HEK293 (cell line): Measurements from ENCODE around the gene HYOU1.
A peak's percentile ranks its signal among the peaks of the same experiment; 100 is the strongest.

Experiments used
- CTCF ChIA-PET: fragments of 350-600 bp; formaldehyde crosslinking; extraction: SDS; loops from one replicate; lab custom pipeline; 2021; ENCODE audit warnings: antibody characterized with exemption; lab: Yijun Ruan, JAX
- POLR2A ChIA-PET: fragments of 300-600 bp; formaldehyde crosslinking; extraction: SDS; loops from one replicate; lab custom pipeline; 2020; ENCODE audit warnings: antibody characterized with exemption, inconsistent platforms; lab: Yijun Ruan, JAX
- H3K27ac ChIP-seq: fragments of 200-500 bp; sonication (Bioruptor generic); 2 replicates; pipeline ENCODE4 v1.5.1; 2014; ENCODE audit warnings: low read depth, low read length, control low read depth, inconsistent platforms; ENCODE audit errors: extremely low read depth
- H3K36me3 ChIP-seq, 2 experiments: fragments of 200-500 bp in 1 of 2; sonication (Bioruptor generic) in 1 of 2; 1 replicate in 1 of 2; 2 replicates in 1 of 2; pipeline ENCODE4 v1.5.1; 2014 to 2017; ENCODE audit warnings: inconsistent platforms in 2 of 2, low read length in 2 of 2; ENCODE audit not compliant: control insufficient read depth in 2 of 2, insufficient read depth in 1 of 2
- H3K4me1 ChIP-seq: fragments of 200-500 bp; sonication (Bioruptor generic); 2 replicates; pipeline ENCODE4 v1.5.1; 2014; ENCODE audit warnings: mild to moderate bottlenecking, low read length, inconsistent platforms; ENCODE audit not compliant: control insufficient read depth, insufficient read depth
- H3K4me3 ChIP-seq: 2 replicates; pipeline ENCODE4 v1.5.1; 2011; ENCODE audit warnings: low read depth, mild to moderate bottlenecking, control low read depth, low read length, moderate library complexity
- H3K9me3 ChIP-seq: fragments of 200-500 bp; sonication (Bioruptor generic); 2 replicates; pipeline ENCODE4 v1.5.1; 2014; ENCODE audit warnings: low read depth, low read length, inconsistent platforms; ENCODE audit not compliant: control insufficient read depth, insufficient read depth
- BCL11A ChIP-seq: fragments of 450-650 bp; formaldehyde crosslinking; IDR thresholded peaks from 2 replicates; pipeline ENCODE4 v1.5.1; 2016; ENCODE audit warnings: low read depth, missing biosample characterization, missing genetic modification characterization
- GLIS2 ChIP-seq: fragments of 450-650 bp; formaldehyde crosslinking; IDR thresholded peaks from 2 replicates; pipeline ENCODE4 v1.5.1; 2016; ENCODE audit warnings: missing biosample characterization, missing genetic modification characterization
- KLF9 ChIP-seq: fragments of 450-650 bp; formaldehyde crosslinking; IDR thresholded peaks from 2 replicates; pipeline ENCODE4 v1.5.1; 2016; ENCODE audit warnings: missing biosample characterization, missing genetic modification characterization, low read depth
- SETDB1 ChIP-seq: IDR thresholded peaks from one replicate; pipeline ENCODE4 v1.6.1; 2017; ENCODE audit warnings: mild to moderate bottlenecking, low read length, moderate library complexity, mixed read lengths; ENCODE audit not compliant: insufficient read length
- WT1 ChIP-seq: fragments of 450-650 bp; formaldehyde crosslinking; IDR thresholded peaks from 2 replicates; pipeline ENCODE4 v1.5.1; 2016; ENCODE audit warnings: missing biosample characterization, missing genetic modification characterization
- ZBTB7A ChIP-seq: fragments of 450-650 bp; formaldehyde crosslinking; IDR thresholded peaks from 2 replicates; pipeline ENCODE4 v1.5.1; 2016; ENCODE audit warnings: low read depth, missing biosample characterization, missing genetic modification characterization
- ZNF2 ChIP-seq: fragments of 450-650 bp; formaldehyde crosslinking; IDR thresholded peaks from 2 replicates; pipeline ENCODE4 v1.5.1; 2016; ENCODE audit warnings: missing biosample characterization, missing genetic modification characterization
- ZNF292 ChIP-seq: fragments of 450-650 bp; formaldehyde crosslinking; IDR thresholded peaks from 2 replicates; pipeline ENCODE4 v1.5.1; 2016; ENCODE audit warnings: low read depth, missing biosample characterization, missing genetic modification characterization, borderline replicate concordance
- ZNF324 ChIP-seq: fragments of 450-650 bp; formaldehyde crosslinking; IDR thresholded peaks from 2 replicates; pipeline ENCODE4 v1.5.1; 2016; ENCODE audit warnings: missing biosample characterization, missing genetic modification characterization
- ZNF335 ChIP-seq: fragments of 450-650 bp; formaldehyde crosslinking; conservative IDR thresholded peaks from 2 replicates; pipeline ENCODE4 v1.5.1; 2016; ENCODE audit warnings: missing biosample characterization, missing genetic modification characterization
- ZNF37A ChIP-seq: fragments of 450-650 bp; IDR thresholded peaks from 2 replicates; pipeline ENCODE4 v1.5.1; 2018; ENCODE audit warnings: missing biosample characterization, missing genetic modification characterization
- ZNF394 ChIP-seq: fragments of 450-650 bp; formaldehyde crosslinking; IDR thresholded peaks from 2 replicates; pipeline ENCODE4 v1.5.1; 2016; ENCODE audit warnings: missing biosample characterization, missing genetic modification characterization, mild to moderate bottlenecking, moderate library complexity, borderline replicate concordance
- ZNF501 ChIP-seq: fragments of 450-650 bp; formaldehyde crosslinking; IDR thresholded peaks from 2 replicates; pipeline ENCODE4 v1.5.1; 2016; ENCODE audit warnings: missing biosample characterization, missing genetic modification characterization
- ZNF768 ChIP-seq: fragments of 450-650 bp; formaldehyde crosslinking; IDR thresholded peaks from 2 replicates; pipeline ENCODE4 v1.5.1; 2018; ENCODE audit warnings: missing biosample characterization, mild to moderate bottlenecking, missing genetic modification characterization
- TF ChIP-seq, protein P1 (sequence below): fragments of 450-650 bp; formaldehyde crosslinking; IDR thresholded peaks from 2 replicates; pipeline ENCODE4 v1.5.1; 2016; ENCODE audit warnings: missing biosample characterization, missing genetic modification characterization
- TF ChIP-seq, protein P2 (sequence below): fragments of 450-650 bp; formaldehyde crosslinking; IDR thresholded peaks from 2 replicates; pipeline ENCODE4 v1.5.1; 2017; ENCODE audit warnings: missing biosample characterization, missing genetic modification characterization
- TF ChIP-seq, protein P3 (sequence below): fragments of 450-650 bp; formaldehyde crosslinking; IDR thresholded peaks from 2 replicates; pipeline ENCODE4 v1.5.1; 2017; ENCODE audit warnings: missing biosample characterization, missing genetic modification characterization

The HYOU1 gene

DNA sequence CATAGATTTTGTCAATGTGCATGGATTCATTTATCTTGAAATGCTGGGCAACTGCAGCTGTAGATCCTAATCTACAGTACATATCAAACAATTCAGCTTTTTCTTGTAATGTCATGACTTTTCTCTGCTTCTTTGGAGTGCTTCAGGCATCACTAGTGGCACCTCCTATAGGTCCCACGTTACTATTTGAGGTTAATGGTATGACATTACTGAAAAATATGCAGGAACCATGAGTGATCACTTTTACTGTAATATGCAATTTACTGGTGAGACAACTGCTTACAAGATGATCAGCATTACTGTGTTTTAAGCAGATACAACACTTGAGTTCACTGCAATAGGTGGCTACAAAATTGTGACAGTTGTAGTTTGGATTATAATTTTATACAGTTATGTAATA, 56.1 kb downstream of the HYOU1 start:
- no peaks in the 10 kb centered on the region for H3K9me3 ChIP-seq
- ChIA-PET POLR2A (interaction anchor here (0.6 kb wide), 1 partner anchor 11 kb away, joined by 3 read pairs; no protein-coding TSS in a partner anchor), CTCF (no interaction called here)
- peaks cover 13 to 51% of the 10 kb centered on the region in 2 experiments; a peak in 2 of 3 replicates for H3K36me3 ChIP-seq
- no peaks in the 10 kb centered on the region for H3K4me1 ChIP-seq
- TF ChIP-seq, protein P1, sequence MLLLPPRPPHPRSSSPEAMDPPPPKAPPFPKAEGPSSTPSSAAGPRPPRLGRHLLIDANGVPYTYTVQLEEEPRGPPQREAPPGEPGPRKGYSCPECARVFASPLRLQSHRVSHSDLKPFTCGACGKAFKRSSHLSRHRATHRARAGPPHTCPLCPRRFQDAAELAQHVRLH (tag by site-specific recombination): no peak
- no peak for TF ChIP-seq SETDB1
- no peak for TF ChIP-seq WT1 (tag by site-specific recombination)
- no peak overlapping the region for H3K27ac ChIP-seq
- H3K4me3 ChIP-seq: no peak overlapping the region

DNA sequence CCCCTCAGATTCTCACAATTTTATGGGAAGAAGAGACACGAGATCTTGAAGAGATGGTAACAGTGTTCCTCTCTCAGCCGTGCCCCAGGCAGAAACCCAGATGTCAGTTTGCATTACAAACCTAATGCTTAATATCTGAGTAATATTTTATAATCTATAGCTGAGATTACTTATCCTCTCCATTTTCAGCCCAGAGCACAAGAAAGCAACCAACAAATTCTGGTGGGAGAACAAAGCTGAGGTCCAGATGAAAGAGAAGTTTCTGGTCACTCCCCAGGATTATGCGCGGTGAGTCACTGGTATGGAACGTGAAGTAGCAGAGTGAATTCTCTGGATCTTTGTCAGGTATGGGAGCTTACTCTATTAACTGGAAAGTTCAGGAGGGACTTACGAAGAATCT, 58.2 kb downstream of the HYOU1 start:
- no peak for TF ChIP-seq ZNF324
- TF ChIP-seq BCL11A (tag by site-specific recombination): peak; percentile 34; the same call in 1 of the 2 replicates
- TF ChIP-seq, protein P2, sequence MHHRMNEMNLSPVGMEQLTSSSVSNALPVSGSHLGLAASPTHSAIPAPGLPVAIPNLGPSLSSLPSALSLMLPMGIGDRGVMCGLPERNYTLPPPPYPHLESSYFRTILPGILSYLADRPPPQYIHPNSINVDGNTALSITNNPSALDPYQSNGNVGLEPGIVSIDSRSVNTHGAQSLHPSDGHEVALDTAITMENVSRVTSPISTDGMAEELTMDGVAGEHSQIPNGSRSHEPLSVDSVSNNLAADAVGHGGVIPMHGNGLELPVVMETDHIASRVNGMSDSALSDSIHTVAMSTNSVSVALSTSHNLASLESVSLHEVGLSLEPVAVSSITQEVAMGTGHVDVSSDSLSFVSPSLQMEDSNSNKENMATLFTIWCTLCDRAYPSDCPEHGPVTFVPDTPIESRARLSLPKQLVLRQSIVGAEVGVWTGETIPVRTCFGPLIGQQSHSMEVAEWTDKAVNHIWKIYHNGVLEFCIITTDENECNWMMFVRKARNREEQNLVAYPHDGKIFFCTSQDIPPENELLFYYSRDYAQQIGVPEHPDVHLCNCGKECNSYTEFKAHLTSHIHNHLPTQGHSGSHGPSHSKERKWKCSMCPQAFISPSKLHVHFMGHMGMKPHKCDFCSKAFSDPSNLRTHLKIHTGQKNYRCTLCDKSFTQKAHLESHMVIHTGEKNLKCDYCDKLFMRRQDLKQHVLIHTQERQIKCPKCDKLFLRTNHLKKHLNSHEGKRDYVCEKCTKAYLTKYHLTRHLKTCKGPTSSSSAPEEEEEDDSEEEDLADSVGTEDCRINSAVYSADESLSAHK (tag by site-specific recombination): peak; percentile 49; the same call in 1 of the 2 replicates
- no peak for TF ChIP-seq ZNF501 (tag by site-specific recombination)
- peak; percentile 21; the same call in 1 of the 2 replicates for TF ChIP-seq ZNF394 (tag by site-specific recombination)
- TF ChIP-seq, protein P3, sequence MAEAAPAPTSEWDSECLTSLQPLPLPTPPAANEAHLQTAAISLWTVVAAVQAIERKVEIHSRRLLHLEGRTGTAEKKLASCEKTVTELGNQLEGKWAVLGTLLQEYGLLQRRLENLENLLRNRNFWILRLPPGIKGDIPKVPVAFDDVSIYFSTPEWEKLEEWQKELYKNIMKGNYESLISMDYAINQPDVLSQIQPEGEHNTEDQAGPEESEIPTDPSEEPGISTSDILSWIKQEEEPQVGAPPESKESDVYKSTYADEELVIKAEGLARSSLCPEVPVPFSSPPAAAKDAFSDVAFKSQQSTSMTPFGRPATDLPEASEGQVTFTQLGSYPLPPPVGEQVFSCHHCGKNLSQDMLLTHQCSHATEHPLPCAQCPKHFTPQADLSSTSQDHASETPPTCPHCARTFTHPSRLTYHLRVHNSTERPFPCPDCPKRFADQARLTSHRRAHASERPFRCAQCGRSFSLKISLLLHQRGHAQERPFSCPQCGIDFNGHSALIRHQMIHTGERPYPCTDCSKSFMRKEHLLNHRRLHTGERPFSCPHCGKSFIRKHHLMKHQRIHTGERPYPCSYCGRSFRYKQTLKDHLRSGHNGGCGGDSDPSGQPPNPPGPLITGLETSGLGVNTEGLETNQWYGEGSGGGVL (tag by site-specific recombination): no peak
- ChIA-PET POLR2A (interaction anchor here (0.6 to 1.9 kb wide), 10 partner anchors 12 to 313 kb away, joined by 3 to 7 read pairs (median 4); partner anchors contain the start of genes DDX6, HMBS, RPS25 and TRAPPC4), CTCF (interaction anchor here (0.6 to 1.3 kb wide), 3 partner anchors 17 to 329 kb away, joined by 3 read pairs; no protein-coding TSS in a partner anchor)
- no peaks in the 10 kb centered on the region for H3K9me3 ChIP-seq
- H3K4me3 ChIP-seq: peak overlapping the region; percentile 94
- H3K36me3 ChIP-seq: peaks cover 13 to 37% of the 10 kb centered on the region in 2 experiments; a peak in 2 of 3 replicates
- H3K4me1 ChIP-seq: no peaks in the 10 kb centered on the region
- H3K27ac ChIP-seq: no peak overlapping the region

DNA sequence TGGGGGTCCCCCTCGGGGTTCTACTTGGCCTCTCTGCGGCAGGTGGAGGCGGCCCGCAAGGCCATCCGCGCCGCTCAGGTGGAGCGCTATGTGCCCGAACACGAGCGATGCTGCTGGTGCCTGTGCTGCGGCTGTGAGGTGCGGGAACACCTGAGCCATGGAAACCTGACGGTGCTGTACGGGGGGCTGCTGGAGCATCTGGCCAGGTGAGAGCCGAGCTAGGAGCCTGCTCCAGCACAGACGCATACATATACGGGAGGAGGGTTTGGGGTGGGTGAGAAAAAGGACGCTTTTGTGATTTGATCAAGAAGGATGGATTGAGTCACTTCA, 58.7 kb downstream of the HYOU1 start:
- no peaks in the 10 kb centered on the region for H3K9me3 ChIP-seq
- TF ChIP-seq ZNF37A (no peak), GLIS2 (tag by site-specific recombination) (0 out of 2 replicates have a peak, but pooled peaks have one; percentile 37), ZBTB7A (tag by site-specific recombination) (no peak), KLF9 (tag by site-specific recombination) (no peak), ZNF2 (tag by site-specific recombination) (0 out of 2 replicates have a peak, but pooled peaks have one; percentile 6), ZNF335 (tag by site-specific recombination) (0 out of 2 replicates have a peak, but pooled peaks have one; percentile 3), ZNF768 (tag by site-specific recombination) (no peak), ZNF292 (no peak)
- ChIA-PET POLR2A (interaction anchor here (0.9 to 1.9 kb wide), 17 partner anchors 9 to 387 kb away, joined by 3 to 15 read pairs (median 4); partner anchors contain the start of genes DDX6, HMBS, RPS25 and SLC37A4), CTCF (interaction anchor here (0.6 to 2.1 kb wide), 5 partner anchors 17 to 330 kb away, joined by 3 to 8 read pairs (median 3); partner anchors contain the start of genes RPS25 and TRAPPC4)
- no peaks in the 10 kb centered on the region for H3K4me1 ChIP-seq
- H3K36me3 ChIP-seq: peaks cover 13 to 37% of the 10 kb centered on the region in 2 experiments; a peak in 2 of 3 replicates
- peak overlapping the region; percentile 94 for H3K4me3 ChIP-seq
- H3K27ac ChIP-seq: peak overlapping the region; percentile 32; the same call in 1 of the 2 replicates
